Middle frontal gyrus (tissue), 1 donor: Measurements from ENCODE around the gene ZBTB45.

Source experiments
- DNase-seq: peaks from one replicate; pipeline ENCODE4 v3.0.0-alpha.2; 2015; ENCODE audit warnings: low spot score; ENCODE audit errors: extremely low spot score

ZBTB45 gene

GRCh38 chr19:58538257-58539168, 18.9 kb upstream of the ZBTB45 start:
- DNase-seq, result no peak

GRCh38 chr19:58536852-58537798, 17.5 kb upstream of the ZBTB45 start:
- no peak for DNase-seq

- no peak for DNase-seq
These were observed 16.2 kb upstream of the ZBTB45 start for GRCh38 chr19:58535857-58536256.

- no peak for DNase-seq
These were observed 11.6 kb upstream of the ZBTB45 start for GRCh38 chr19:58531034-58531840.

DNA sequence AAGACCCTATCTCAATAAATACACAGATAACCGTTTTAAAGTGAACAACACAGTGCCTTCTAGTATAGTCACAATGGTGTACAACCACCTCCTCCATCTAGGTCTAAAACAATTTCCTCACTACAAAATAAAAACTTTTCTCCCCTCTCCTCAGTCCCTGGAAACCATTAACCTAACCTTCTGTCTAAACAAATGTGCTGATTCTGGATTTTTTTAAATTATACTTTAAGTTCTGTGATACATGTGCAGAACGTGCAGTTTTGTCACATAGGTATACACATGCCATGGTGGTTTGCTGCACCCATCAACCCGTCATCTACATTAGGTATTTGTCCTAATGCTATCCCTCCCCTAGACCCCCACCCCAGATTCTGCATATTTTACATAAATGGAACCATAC, 9.8 kb upstream of the ZBTB45 start:
- DNase-seq, result no peak

DNA sequence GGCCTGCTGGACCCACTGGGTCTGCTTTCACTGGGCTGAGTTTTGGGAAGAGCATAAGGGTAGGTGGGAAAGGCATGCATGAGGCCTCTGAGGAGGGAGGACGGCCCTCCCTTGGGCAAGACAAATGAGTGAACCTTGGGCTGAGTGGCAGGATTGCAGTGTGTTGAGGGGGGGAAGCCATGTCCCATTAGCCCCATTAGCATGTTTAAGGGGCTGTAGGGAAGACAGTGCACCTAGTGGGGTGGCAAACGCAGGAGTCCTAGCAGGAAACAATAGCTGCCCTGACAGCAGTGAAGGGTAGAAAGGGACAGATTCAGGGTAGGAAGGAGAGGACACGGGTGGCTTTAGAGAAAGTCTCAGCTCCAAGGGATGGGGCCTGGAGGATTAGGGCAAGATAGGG, 3.1 kb upstream of the ZBTB45 start:
- DNase-seq, result no peak

- DNase-seq, result no peak
These were observed 2.0 kb upstream of the ZBTB45 start for GRCh38 chr19:58521651-58522050.

- no peak for DNase-seq
These were observed 618 bp upstream of the ZBTB45 start for GRCh38 chr19:58520257-58520599.

DNA sequence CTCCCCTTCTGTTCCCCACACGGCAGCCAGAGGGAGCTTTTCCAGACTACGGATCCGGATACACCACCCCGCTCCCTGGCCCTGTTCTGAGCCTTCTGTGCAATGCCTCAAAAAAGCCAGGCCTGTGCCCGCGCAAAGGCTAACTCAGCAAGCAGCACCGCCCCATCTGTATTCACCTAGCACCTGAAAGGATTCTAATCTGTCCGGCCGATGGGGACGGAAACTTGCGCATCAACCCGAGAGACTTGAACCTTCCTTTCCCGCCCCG, 589 bp downstream of the ZBTB45 start:
- peak; percentile 31 for DNase-seq

DNA sequence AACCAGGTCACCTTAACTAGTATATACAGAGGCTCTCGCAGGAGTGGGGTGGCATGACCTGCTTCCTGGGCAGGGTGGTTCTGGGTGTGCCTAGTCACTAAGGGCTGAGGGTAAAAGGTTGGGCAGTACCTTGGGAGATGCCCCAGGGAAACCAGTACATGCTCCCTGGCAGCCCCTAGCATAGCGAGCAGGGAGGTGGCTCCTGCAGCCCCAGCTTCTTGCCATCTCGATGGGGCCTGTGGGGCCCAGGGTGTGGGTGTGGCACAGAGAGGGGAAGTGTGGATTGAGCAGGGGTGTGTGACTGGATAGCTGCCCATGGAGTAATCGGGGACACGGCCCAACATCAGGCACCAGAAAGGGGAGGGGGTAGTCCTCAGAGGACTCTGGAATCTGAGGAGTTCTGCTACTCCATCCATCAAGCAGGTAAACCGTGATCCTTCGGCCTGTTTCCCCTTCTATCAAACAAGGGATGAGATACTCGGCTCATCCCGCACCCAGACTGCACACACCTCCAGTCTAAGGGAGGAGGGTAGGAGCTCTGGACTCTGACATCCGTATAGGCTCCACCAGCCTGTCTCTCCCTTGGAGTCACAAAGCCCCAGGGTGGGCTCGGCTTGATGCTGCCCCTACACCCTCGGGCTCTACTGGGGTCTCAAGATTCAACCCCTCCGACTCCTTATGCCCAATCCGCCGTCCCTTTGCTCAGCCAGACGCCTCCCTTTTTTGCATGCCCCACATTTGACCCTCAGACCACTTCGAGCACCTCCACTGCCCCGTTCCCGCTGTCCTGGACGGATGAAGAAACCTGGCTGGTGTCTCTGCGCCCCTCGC, 1.1 kb downstream of the ZBTB45 start:
- DNase-seq, result no peak

DNA sequence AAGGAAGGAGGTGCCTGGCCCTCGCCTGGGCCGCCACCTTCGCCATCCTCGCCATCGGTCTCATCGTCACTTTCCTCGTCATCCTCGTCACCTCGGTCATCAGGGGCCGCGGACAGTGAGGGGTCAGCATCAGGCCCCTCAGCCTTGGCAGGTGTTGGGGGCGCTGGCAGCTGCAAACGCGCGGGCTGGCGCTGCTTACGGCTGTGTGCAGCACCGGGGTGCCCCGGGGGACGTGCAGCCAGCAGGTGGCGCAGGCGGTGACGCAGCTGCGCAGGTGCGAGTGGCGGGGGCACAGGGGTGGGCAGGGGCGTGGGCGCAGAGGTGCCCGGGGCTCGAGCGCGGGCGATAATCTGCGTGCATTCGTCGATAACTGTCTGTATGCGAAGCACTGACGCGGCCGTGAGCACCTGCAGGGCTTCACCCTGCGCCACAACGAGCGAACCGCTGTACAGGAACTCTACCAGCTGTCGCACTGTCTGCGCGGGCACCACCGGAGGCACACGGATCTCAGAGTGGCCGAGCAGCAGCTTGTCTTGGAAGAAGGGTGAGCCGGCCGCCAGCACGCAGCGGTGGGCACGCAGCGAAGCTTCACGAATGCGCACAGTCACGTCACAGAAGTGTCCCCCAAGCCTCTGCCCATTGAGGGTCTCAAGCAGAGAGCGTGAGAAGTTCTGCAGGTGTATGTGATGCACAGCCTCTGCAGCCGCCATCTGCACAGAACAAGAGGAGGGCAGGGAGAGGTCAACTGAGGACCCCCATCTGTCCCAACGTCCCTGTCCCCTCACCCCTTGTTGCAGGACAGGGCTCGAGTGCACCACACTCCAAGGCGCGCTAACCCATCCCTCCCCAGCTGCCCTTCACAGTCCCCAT, 2.4 kb downstream of the ZBTB45 start:
- DNase-seq, result no peak

- no peak for DNase-seq
These were observed 3.3 kb downstream of the ZBTB45 start for GRCh38 chr19:58516246-58516836.

- DNase-seq, result no peak
These were observed 4.4 kb downstream of the ZBTB45 start for GRCh38 chr19:58515259-58515658.

- no peak for DNase-seq
These were observed 5.0 kb downstream of the ZBTB45 start for GRCh38 chr19:58514564-58515022.

DNA sequence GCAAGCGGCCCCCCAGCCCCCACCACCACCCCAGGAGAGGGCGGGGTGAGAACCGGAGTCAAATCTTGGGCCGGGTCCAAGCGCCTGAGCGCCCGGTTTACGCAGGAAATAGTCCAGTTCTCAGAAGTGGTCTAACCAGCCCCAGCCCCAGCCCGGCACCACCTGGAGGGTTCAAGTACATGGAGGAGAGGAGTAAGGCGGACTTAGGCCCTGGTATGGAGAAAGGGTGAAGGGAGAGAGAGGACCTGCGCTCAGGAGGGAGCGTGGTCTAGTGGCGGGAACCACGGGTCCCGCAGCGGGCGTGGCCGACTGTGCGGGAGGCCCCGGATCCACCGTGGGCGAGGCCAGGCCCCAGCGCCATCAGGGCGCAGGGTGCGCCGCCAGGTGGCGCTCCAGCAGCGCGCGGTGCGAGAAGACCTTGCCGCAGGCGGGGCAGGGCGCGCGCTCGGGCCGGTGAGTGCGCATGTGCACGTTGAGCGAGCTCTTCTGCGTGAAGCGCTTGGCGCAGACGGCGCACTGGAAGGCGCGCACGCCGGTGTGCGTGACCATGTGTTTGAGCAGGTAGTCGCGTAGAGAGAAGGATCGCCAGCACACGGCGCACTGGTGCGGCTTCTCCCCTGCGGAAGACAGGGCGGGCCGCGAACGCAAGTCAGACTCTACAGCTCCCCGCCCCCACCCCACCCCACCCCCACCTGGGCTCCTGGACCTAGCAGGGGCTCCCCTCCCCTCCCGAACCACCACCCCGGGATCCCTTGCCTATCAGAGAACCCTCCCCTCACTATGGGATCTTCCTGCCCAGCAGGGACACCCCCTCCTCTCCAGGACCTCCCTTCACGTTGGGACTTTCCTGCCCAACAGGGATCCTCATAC, 5.7 kb downstream of the ZBTB45 start:
- DNase-seq, result peak; percentile 84

GRCh38 chr19:58513213-58513693, 6.4 kb downstream of the ZBTB45 start:
- DNase-seq, result no peak

- DNase-seq, result no peak
These were observed 8.0 kb downstream of the ZBTB45 start, which contains the start of gene SLC27A5 for GRCh38 chr19:58511353-58512208. Gene SLC27A5, minus strand, starts transcription at chr19:58511992. Its CDS starts 37 bp downstream, at chr19:58511955.
